ENCODE results near the gene VPS13A. TPM values are rescaled to one million over a fixed set of nuclear protein-coding genes. Genes with fewer than 3 reads are reported as not detected.

Gene VPS13A
- total and polyA plus RNA-seq, 10 donors, result 7.5 to 90.9 (median 56.5) TPM

GRCh38 chr9:77133011-77133410, 44.3 kb upstream of the VPS13A start:
- H3K4me1 ChIP-seq, result no peaks in the 10 kb centered on the region
- H3K36me3 ChIP-seq, result no peaks in the 10 kb centered on the region
- DNase-seq, result no peak
- H3K4me3 ChIP-seq, result no peak overlapping the region
- 81 to 95% (median 88%) methylated on average over 1 of the region's 1 CpG for WGBS, 5 donors
- no peak for TF ChIP-seq POLR2A (IDR thresholded peaks at IDR 0.05)
- no peak for TF ChIP-seq CTCF (IDR thresholded peaks at IDR 0.05 in 8 of 11, conservative IDR thresholded peaks at IDR 0.05 in 3 of 11)
- no peak for TF ChIP-seq POLR2AphosphoS5 (IDR thresholded peaks at IDR 0.05)
- intact Hi-C loops (cut with DNase I; ENCODE audit: low total_unique reads), result no loop called here
- H3K27ac ChIP-seq, result no peak overlapping the region
- peaks cover 0 to 14% (median 9%) of the 10 kb centered on the region in 8 donors for H3K9me3 ChIP-seq
- H3K27me3 ChIP-seq (replicated peaks in 1 of 7), result peaks cover 0 to 30% (median 0%) of the 10 kb centered on the region in 7 donors

GRCh38 chr9:77142366-77142765, 35.0 kb upstream of the VPS13A start:
- DNase-seq, result no peak
- intact Hi-C loops (cut with DNase I; ENCODE audit: low total_unique reads), result no loop called here

GRCh38 chr9:77149879-77150278, 27.5 kb upstream of the VPS13A start:
- 41 to 63% (median 57%) methylated on average over 2 of the region's 2 CpGs for WGBS, 5 donors

More at GRCh38 chr9:77142366-77142765, 35.0 kb upstream of the VPS13A start:
- H3K9me3 ChIP-seq, result no peaks in the 10 kb centered on the region
- no peak overlapping the region for H3K27ac ChIP-seq
- WGBS, 5 donors, result 81 to 94% (median 85%) methylated on average over 2 of the region's 2 CpGs
- TF ChIP-seq POLR2A (IDR thresholded peaks at IDR 0.05), result no peak
- no peak for TF ChIP-seq POLR2AphosphoS5 (IDR thresholded peaks at IDR 0.05)
- no peak for TF ChIP-seq CTCF (IDR thresholded peaks at IDR 0.05 in 8 of 11, conservative IDR thresholded peaks at IDR 0.05 in 3 of 11)
- no peaks in the 10 kb centered on the region for H3K4me1 ChIP-seq
- H3K4me3 ChIP-seq, result no peak overlapping the region
- no peaks in the 10 kb centered on the region for H3K36me3 ChIP-seq
- peaks cover 0 to 10% (median 0%) of the 10 kb centered on the region in 7 donors for H3K27me3 ChIP-seq (replicated peaks in 1 of 7)

GRCh38 chr9:77152289-77152688, 25.0 kb upstream of the VPS13A start:
- intact Hi-C loops (cut with DNase I; ENCODE audit: low total_unique reads), result no loop called here
- no peak overlapping the region for H3K27ac ChIP-seq
- WGBS, 5 donors, result 19 to 61% (median 33%) methylated on average over 1 of the region's 1 CpG
- H3K4me1 ChIP-seq, result peaks cover 0 to 4% (median 0%) of the 10 kb centered on the region in 6 donors
- no peaks in the 10 kb centered on the region for H3K36me3 ChIP-seq
- no peak overlapping the region for H3K4me3 ChIP-seq
- peaks cover 0 to 20% (median 0%) of the 10 kb centered on the region in 7 donors for H3K27me3 ChIP-seq (replicated peaks in 1 of 7)
- no peak for TF ChIP-seq CTCF (IDR thresholded peaks at IDR 0.05 in 8 of 11, conservative IDR thresholded peaks at IDR 0.05 in 3 of 11)
- DNase-seq, result no peak
- H3K9me3 ChIP-seq, result no peaks in the 10 kb centered on the region

More at GRCh38 chr9:77149879-77150278, 27.5 kb upstream of the VPS13A start:
- intact Hi-C loops (cut with DNase I; ENCODE audit: low total_unique reads), result no loop called here
- Histone ChIP-seq H3K9me3 (no peaks in the 10 kb centered on the region), H3K36me3 (no peaks in the 10 kb centered on the region), H3K27ac (no peak overlapping the region), H3K27me3 (replicated peaks in 1 of 7) (peaks cover 0 to 30% (median 0%) of the 10 kb centered on the region in 7 donors), H3K4me3 (no peak overlapping the region), H3K4me1 (peaks cover 0 to 4% (median 0%) of the 10 kb centered on the region in 6 donors)
- TF ChIP-seq CTCF (IDR thresholded peaks at IDR 0.05 in 8 of 11, conservative IDR thresholded peaks at IDR 0.05 in 3 of 11) (no peak), POLR2AphosphoS5 (IDR thresholded peaks at IDR 0.05) (no peak), POLR2A (IDR thresholded peaks at IDR 0.05) (no peak)
- DNase-seq, result no peak
